Measurements from ENCODE around the gene OR10D3. TPM values are rescaled to one million over a fixed set of nuclear protein-coding genes. Genes with fewer than 3 reads are reported as not detected.
A peak's percentile ranks its signal among the peaks of the same experiment; 100 is the strongest.
"Not testable (repeated sequence)": the region's sequence is repeated elsewhere in the genome, so short reads cannot be mapped to it uniquely, and the experiment has no call there.

OR10D3 gene
- total RNA-seq, 3 donors from 2014 or later: not detected

DNA sequence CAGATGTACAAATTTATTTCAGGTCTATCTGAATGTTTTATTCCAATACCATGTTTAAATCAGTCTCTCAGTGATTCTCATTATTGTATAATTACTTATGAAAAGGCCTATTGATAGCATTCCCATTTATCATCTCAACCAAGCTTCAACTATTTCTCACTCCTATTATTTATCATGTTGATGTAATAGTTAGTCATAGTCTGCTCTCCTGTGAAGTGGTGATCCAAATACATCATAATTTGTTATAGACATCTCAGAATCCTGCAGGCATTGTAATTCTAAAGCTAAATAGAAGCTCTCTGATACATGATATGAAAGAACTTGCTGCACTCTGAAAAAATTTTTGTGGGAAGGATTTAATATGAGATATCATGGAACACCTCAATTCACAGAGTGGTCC is 36.0 kb downstream of the OR10D3 start:
- no peak for TF ChIP-seq CTCF (IDR thresholded peaks at IDR 0.05)
- Histone ChIP-seq H3K9me3 (no peaks in the 10 kb centered on the region), H3K4me3 (no peak overlapping the region), H3K36me3 (ENCODE audit: low read depth) (no peaks in the 10 kb centered on the region), H3K4me1 (ENCODE audit: low read depth) (no peaks in the 10 kb centered on the region)
- ATAC-seq (no peak), DNase-seq (no peak)
- intact Hi-C loops (cut with DNase I, micrococcal nuclease): no loop called here

DNA sequence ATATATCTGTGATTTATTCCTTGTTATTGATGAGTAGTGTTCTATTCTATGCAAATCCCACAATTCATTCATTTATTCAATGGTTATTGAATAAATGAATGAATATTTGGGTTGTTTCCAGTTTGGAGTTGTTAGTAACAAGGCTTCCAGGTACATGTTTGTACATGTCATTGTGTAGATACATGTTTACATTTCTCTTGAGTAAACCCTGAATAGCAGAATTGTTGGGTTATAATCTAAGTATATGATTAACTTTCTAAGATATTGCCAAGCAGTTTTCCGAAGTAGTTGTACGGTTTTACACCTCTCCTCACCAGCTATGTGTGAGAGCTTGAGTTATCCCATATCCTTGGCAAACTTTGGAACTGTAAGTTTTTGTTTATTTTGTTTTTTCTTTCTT is 39.3 kb downstream of the OR10D3 start:
- TF ChIP-seq CTCF (IDR thresholded peaks at IDR 0.05): no peak
- peak; percentile 91 for ATAC-seq

GRCh38 chr11:124224618-124225423 is 41.7 kb downstream of the OR10D3 start:
- H3K4me1 ChIP-seq (ENCODE audit: low read depth); H3K9me3 ChIP-seq; DNase-seq; H3K36me3 ChIP-seq (ENCODE audit: low read depth); intact Hi-C loops (cut with DNase I, micrococcal nuclease); H3K4me3 ChIP-seq: not testable (repeated sequence)
- ATAC-seq: peak; percentile 26

More for the DNA sequence above, 39.3 kb downstream of the OR10D3 start:
- Histone ChIP-seq H3K4me1 (ENCODE audit: low read depth) (no peaks in the 10 kb centered on the region), H3K4me3 (no peak overlapping the region), H3K9me3 (no peaks in the 10 kb centered on the region), H3K36me3 (ENCODE audit: low read depth) (no peaks in the 10 kb centered on the region)
- no peak for DNase-seq
- intact Hi-C loops (cut with DNase I, micrococcal nuclease): no loop called here

DNA sequence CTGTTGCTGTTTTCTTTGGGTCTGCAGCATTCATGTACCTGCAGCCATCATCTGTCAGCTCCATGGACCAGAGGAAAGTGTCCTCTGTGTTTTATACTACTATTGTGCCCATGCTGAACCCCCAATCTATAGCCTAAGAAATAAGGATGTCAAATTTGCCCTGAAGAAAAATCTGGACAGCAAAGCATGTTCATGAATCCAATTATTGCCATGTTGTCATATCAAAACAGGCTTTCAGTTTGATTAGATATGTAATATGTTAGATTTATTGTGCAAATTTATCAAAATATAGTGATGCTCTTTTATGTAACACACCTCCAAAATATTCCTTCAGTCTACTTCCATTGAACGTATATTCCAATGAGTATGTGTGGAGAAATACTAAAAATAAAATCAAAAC is 42.3 kb downstream of the OR10D3 start:
- Histone ChIP-seq H3K4me3 (no peak overlapping the region), H3K9me3 (no peaks in the 10 kb centered on the region), H3K36me3 (ENCODE audit: low read depth) (no peaks in the 10 kb centered on the region), H3K4me1 (ENCODE audit: low read depth) (no peaks in the 10 kb centered on the region)
- TF ChIP-seq CTCF (IDR thresholded peaks at IDR 0.05): no peak
- no peak for DNase-seq
- intact Hi-C loops (cut with DNase I, micrococcal nuclease): no loop called here
- ATAC-seq: no peak

- intact Hi-C loops (cut with DNase I, micrococcal nuclease): no loop called here
- TF ChIP-seq CTCF (IDR thresholded peaks at IDR 0.05): no peak
- ATAC-seq: no peak
These were observed 50.2 kb downstream of the OR10D3 start for GRCh38 chr11:124233376-124233775.

More at GRCh38 chr11:124233376-124233775, 50.2 kb downstream of the OR10D3 start:
- no peaks in the 10 kb centered on the region for H3K36me3 ChIP-seq (ENCODE audit: low read depth)
- H3K4me1 ChIP-seq (ENCODE audit: low read depth): no peaks in the 10 kb centered on the region
- DNase-seq: no peak
- no peak overlapping the region for H3K4me3 ChIP-seq
- no peaks in the 10 kb centered on the region for H3K9me3 ChIP-seq

Other genes with a start within 250 kb of the OR10D3 start
- gene OR4D5, start 243.7 kb upstream of the OR10D3 start, total RNA-seq: 1 to 10 TPM in 2 of 3 donors, not detected in 1; 2.1 to 2.2 TPM
- gene OR6T1, start 239.5 kb upstream of the OR10D3 start, total RNA-seq: not detected
- not detected for gene OR10S1, start 205.6 kb upstream of the OR10D3 start, total RNA-seq
- gene OR10G6, start 188.2 kb upstream of the OR10D3 start, total RNA-seq: not detected
- gene OR10G4, start 170.3 kb upstream of the OR10D3 start, total RNA-seq: under 1 TPM in 2 of 3 donors, not detected in 1; 0.41 to 0.55 TPM
- under 1 TPM in 2 of 3 donors, not detected in 1; 0.46 to 0.49 TPM for gene OR10G9, start 160.3 kb upstream of the OR10D3 start, total RNA-seq
- gene OR10G8, start 156.5 kb upstream of the OR10D3 start, total RNA-seq: under 1 TPM in 1 of 3 donors, not detected in 2; 0.46 TPM
- gene OR10G7, start 142.0 kb upstream of the OR10D3 start, total RNA-seq: not detected
- 10 to 100 TPM; 41.2 to 97.3 (median 55.8) TPM for gene VWA5A, start 67.9 kb upstream of the OR10D3 start, total RNA-seq
- not detected for gene OR8G1, start 57.8 kb downstream of the OR10D3 start, total RNA-seq
- not detected for gene OR8G5, start 73.0 kb downstream of the OR10D3 start, total RNA-seq
- under 1 TPM in 1 of 3 donors, not detected in 2; 0.29 TPM for gene OR8D1, start 130.6 kb downstream of the OR10D3 start, total RNA-seq
- gene OR8D2, start 136.9 kb downstream of the OR10D3 start, total RNA-seq: not detected
- gene OR8B2, start 201.2 kb downstream of the OR10D3 start, total RNA-seq: not detected
- not detected for gene OR8B3, start 215.7 kb downstream of the OR10D3 start, total RNA-seq
- not detected for gene OR8B4, start 241.5 kb downstream of the OR10D3 start, total RNA-seq